Activated effector memory CD4-positive, alpha-beta T cell treated with anti-CD3 and anti-CD28 coated beads, Interleukin-2, amount 50 U/mL, for 16 hours (primary cell): ENCODE data around the gene PIP5K1B.

Experiments
- DNase-seq: peaks from one replicate; pipeline ENCODE4 v3.0.0-alpha.2; 2020

The PIP5K1B gene

GRCh38 chr9:68709291-68710110 is 4.5 kb downstream of the PIP5K1B start:
- no peak for DNase-seq

- DNase-seq, result no peak
Observed at GRCh38 chr9:68710111-68710471, 5.1 kb downstream of the PIP5K1B start.

GRCh38 chr9:68711281-68711680 is 6.2 kb downstream of the PIP5K1B start:
- no peak for DNase-seq

GRCh38 chr9:68711932-68712331 is 6.9 kb downstream of the PIP5K1B start:
- DNase-seq, result no peak

GRCh38 chr9:68714416-68715180 is 9.6 kb downstream of the PIP5K1B start:
- no peak for DNase-seq

- DNase-seq, result no peak
Observed at GRCh38 chr9:68715181-68715456, 10.1 kb downstream of the PIP5K1B start.

GRCh38 chr9:68717552-68718443 is 12.8 kb downstream of the PIP5K1B start:
- no peak for DNase-seq

- no peak for DNase-seq
Observed at GRCh38 chr9:68719847-68720246, 14.8 kb downstream of the PIP5K1B start.

GRCh38 chr9:68720656-68721313 is 15.7 kb downstream of the PIP5K1B start:
- no peak for DNase-seq

GRCh38 chr9:68721666-68722330 is 16.8 kb downstream of the PIP5K1B start:
- DNase-seq, result no peak

GRCh38 chr9:68725070-68725469 is 20.0 kb downstream of the PIP5K1B start:
- no peak for DNase-seq

GRCh38 chr9:68726489-68726888 is 21.4 kb downstream of the PIP5K1B start:
- no peak for DNase-seq

- DNase-seq, result no peak
Observed at GRCh38 chr9:68727636-68728035, 22.6 kb downstream of the PIP5K1B start.

GRCh38 chr9:68728731-68729130 is 23.7 kb downstream of the PIP5K1B start:
- no peak for DNase-seq

GRCh38 chr9:68730570-68731235 is 25.7 kb downstream of the PIP5K1B start:
- no peak for DNase-seq

GRCh38 chr9:68731857-68732256 is 26.8 kb downstream of the PIP5K1B start:
- DNase-seq, result no peak

- no peak for DNase-seq
Observed at GRCh38 chr9:68732405-68733020, 27.5 kb downstream of the PIP5K1B start.

GRCh38 chr9:68733021-68733405 is 28.0 kb downstream of the PIP5K1B start:
- DNase-seq, result no peak

- no peak for DNase-seq
Observed at GRCh38 chr9:68738358-68738757, 33.3 kb downstream of the PIP5K1B start.

GRCh38 chr9:68739621-68740174 is 34.7 kb downstream of the PIP5K1B start:
- no peak for DNase-seq

- DNase-seq, result no peak
Observed at GRCh38 chr9:68740561-68740960, 35.5 kb downstream of the PIP5K1B start.
